GM12878 (cell line): ENCODE results near the gene MAP1A. TPM values are rescaled to one million over a fixed set of nuclear protein-coding genes. Genes with fewer than 3 reads are reported as not detected.

ENCODE experiments used
- ATAC-seq: fragments of 200-7000 bp; cut with Tn5 transposase; 3 replicates; pipeline ENCODE4 v1.9.1; 2020; ENCODE audit warnings: mild to moderate bottlenecking, moderate library complexity
- BruUV-seq: library from RNA; stranded (reverse); fragments of 400-500 nt; replicated peaks from 2 replicates; lab custom pipeline; 2021; lab: Mats Ljungman, UMichigan
- CTCF ChIA-PET: fragments of 300-600 bp; sonication (Branson Sonifier 250); formaldehyde crosslinking; extraction: SDS; loops from one replicate; lab custom pipeline; 2021; ENCODE audit warnings: inconsistent platforms; lab: Yijun Ruan, JAX
- POLR2A ChIA-PET: fragments of 350-600 bp; formaldehyde crosslinking; extraction: SDS; loops from one replicate; lab custom pipeline; 2021; ENCODE audit warnings: inconsistent platforms; lab: Charles Lee
- RAD21 ChIA-PET: fragments of 300-600 bp; sonication (Branson Sonifier 250); formaldehyde crosslinking; loops from one replicate; lab custom pipeline; 2023; ENCODE audit warnings: antibody characterized with exemption; ENCODE audit not compliant: unreplicated experiment; lab: Charles Lee
- SMC1A ChIA-PET: fragments of 300-600 bp; sonication (Branson Sonifier 250); formaldehyde crosslinking; loops from one replicate; lab custom pipeline; 2023; ENCODE audit not compliant: unreplicated experiment, uncharacterized antibody; lab: Charles Lee
- DNase-seq: peaks from one replicate; pipeline ENCODE4 v3.0.0-alpha.2; 2011; ENCODE audit warnings: low read depth, low spot score
- FAIRE-seq: peaks from 3 replicates; lab custom pipeline; 2011; peaks lifted over from hg19 to GRCh38; lab: Jason Lieb, UNC
- H2AFZ ChIP-seq: 2 replicates; pipeline ENCODE4 v1.6.0; 2011; ENCODE audit warnings: low read depth, low read length, control low read depth; ENCODE audit not compliant: control insufficient read depth
- H3K27ac ChIP-seq: 2 replicates; pipeline ENCODE4 v1.5.1; 2011; ENCODE audit warnings: control low read depth; ENCODE audit not compliant: control insufficient read depth, insufficient read depth
- H3K27me3 ChIP-seq, 2 experiments: replicated peaks in 1 of 2; 2 replicates each; pipeline versions ENCODE4 v1.6.0 to v1.6.1; 2011; ENCODE audit warnings: low read length in 1 of 2; ENCODE audit not compliant: control insufficient read depth in 2 of 2, insufficient read depth in 2 of 2
- H3K36me3 ChIP-seq, 2 experiments: 2 replicates each; pipeline ENCODE4 v1.5.1; 2011; ENCODE audit warnings: low read length in 1 of 2; ENCODE audit not compliant: control insufficient read depth in 2 of 2, insufficient read depth in 2 of 2
- H3K4me1 ChIP-seq: 2 replicates; pipeline ENCODE4 v1.6.1; 2011; ENCODE audit warnings: mild to moderate bottlenecking, low read length, moderate library complexity, mixed read lengths; ENCODE audit not compliant: control insufficient read depth, insufficient read depth
- H3K4me2 ChIP-seq: 2 replicates; pipeline ENCODE4 v1.6.0; 2011; ENCODE audit warnings: control low read depth; ENCODE audit not compliant: control insufficient read depth, insufficient read depth
- H3K4me3 ChIP-seq: fragments of 200-600 bp; sonication (generic); 2 replicates; pipeline ENCODE4 v1.5.1; 2016
- H3K79me2 ChIP-seq: 2 replicates; pipeline ENCODE4 v1.6.0; 2011; ENCODE audit warnings: low read length; ENCODE audit not compliant: control insufficient read depth, insufficient read depth
- H3K9ac ChIP-seq: 2 replicates; pipeline ENCODE4 v1.8.0; 2011; ENCODE audit warnings: low read length, control low read depth, mixed read lengths; ENCODE audit not compliant: control insufficient read depth, insufficient read depth
- H3K9me3 ChIP-seq: replicated peaks from 3 replicates; pipeline ENCODE4 v1.5.1; 2011; ENCODE audit warnings: mild to moderate bottlenecking, low read length; ENCODE audit not compliant: control insufficient read depth, insufficient read depth
- H4K20me1 ChIP-seq: 2 replicates; pipeline ENCODE4 v1.6.0; 2011; ENCODE audit not compliant: control insufficient read depth, insufficient read depth
- BHLHE40 ChIP-seq, 2 experiments: fragments of 450-650 bp in 1 of 2; IDR thresholded peaks; 2 replicates each; pipeline ENCODE4 v1.6.1; 2011 to 2017; ENCODE audit warnings: low read depth in 2 of 2, borderline replicate concordance in 1 of 2, improper control_type of control experiment in 1 of 2, low read length in 1 of 2, mild to moderate bottlenecking in 1 of 2
- CBX5 ChIP-seq: sonication (generic); IDR thresholded peaks from 2 replicates; pipeline ENCODE4 v1.6.1; 2016; ENCODE audit warnings: low read depth, moderate library complexity, mild to moderate bottlenecking, inconsistent platforms
- MTA2 ChIP-seq: fragments of 450-650 bp; IDR thresholded peaks from 2 replicates; pipeline ENCODE4 v1.6.1; 2016; ENCODE audit warnings: low read depth, mild to moderate bottlenecking, moderate library complexity
- POLR2AphosphoS5 ChIP-seq: IDR thresholded peaks from 2 replicates; pipeline ENCODE4 v1.6.1; 2011; ENCODE audit warnings: mild to moderate bottlenecking, low read length, inconsistent platforms
- SMARCA5 ChIP-seq: fragments of 450-650 bp; IDR thresholded peaks from 2 replicates; pipeline ENCODE4 v1.6.1; 2017; ENCODE audit warnings: mild to moderate bottlenecking
- ZNF207 ChIP-seq: fragments of 450-650 bp; IDR thresholded peaks from 2 replicates; pipeline ENCODE4 v1.6.1; 2014; ENCODE audit warnings: antibody characterized with exemption, mild to moderate bottlenecking, borderline replicate concordance
- WGBS: methylation state at CpG from one replicate; pipeline ENCODE4 v1.1.6; 2016; ENCODE audit warnings: low lambda C conversion rate; ENCODE audit not compliant: insufficient replicate concordance, insufficient coverage; ENCODE audit errors: missing lambda C conversion rate; 5-methylcytosine and 5-hydroxymethylcytosine counted together
- in situ Hi-C: fragments of 300-500 bp; cut with MboI; formaldehyde crosslinking; loops from 9 replicates; pipeline ENCODE4 v1.14.3; 2018; ENCODE audit warnings: mixed read lengths
- intact Hi-C: fragments of 100-400 bp; cut with micrococcal nuclease; formaldehyde crosslinking; loops from one replicate; pipeline ENCODE4 v1.14.2; 2022; ENCODE audit not compliant: unreplicated experiment
- polyA plus RNA-seq, 11 experiments: library from polyadenylated mRNA; depleted of rRNA in 4 of 11; unstranded in 6 of 11; stranded (reverse) in 5 of 11; fragments of >200 nt; fragmentation: Nextera tagmentation in 4 of 11; fragmentation: Illumina TruSeq in 1 of 11; extraction: Ambion mirVana in 4 of 11; extraction: Trizol in 1 of 11; gene quantifications; 1 replicate in 1 of 11; 2 replicates in 10 of 11; pipeline versions ENCODE4 v1.2.1 to v1.2.3, GENCODE V29; 2011 to 2016; ENCODE audit warnings: inconsistent platforms in 2 of 11, missing spikeins in 2 of 11, low read depth in 1 of 11
- total RNA-seq, 4 experiments: library from RNA; depleted of rRNA in 3 of 4; stranded (reverse); fragments of >200 nt in 3 of 4; fragmentation: Illumina TruSeq in 1 of 4; extraction: Trizol in 1 of 4; gene quantifications; 2 replicates each; pipeline versions ENCODE4 v1.2.1 to v1.2.3, GENCODE V29; 2013 to 2021
- TF ChIP-seq, protein P1 (sequence below): fragments of 450-650 bp; formaldehyde crosslinking; IDR thresholded peaks from 2 replicates; pipeline ENCODE4 v1.4.0; 2020; ENCODE audit warnings: mild to moderate bottlenecking, moderate library complexity

Gene MAP1A
- total and polyA plus RNA-seq, 10 of the 15 experiments (the other 5 are each of a cell fraction or from before 2014, with no cell fraction given): under 0.01 to 0.10 (median 0.05) TPM

DNA sequence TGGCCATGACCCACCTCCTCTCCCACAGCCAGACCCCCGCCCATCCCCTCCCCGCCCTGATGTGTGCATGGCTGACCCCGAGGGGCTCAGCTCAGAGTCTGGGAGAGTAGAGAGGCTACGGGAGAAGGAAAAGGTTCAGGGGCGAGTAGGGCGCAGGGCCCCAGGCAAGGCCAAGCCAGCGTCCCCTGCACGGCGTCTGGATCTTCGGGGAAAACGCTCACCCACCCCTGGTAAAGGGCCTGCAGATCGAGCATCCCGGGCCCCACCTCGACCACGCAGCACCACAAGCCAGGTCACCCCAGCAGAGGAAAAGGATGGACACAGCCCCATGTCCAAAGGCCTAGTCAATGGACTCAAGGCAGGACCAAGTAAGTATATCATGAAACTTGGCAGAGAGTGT is 11.7 kb downstream of the MAP1A start:
- DNase-seq (no peak), FAIRE-seq (no peak), ATAC-seq (no peak)
- H3K79me2 ChIP-seq: no peaks in the 10 kb centered on the region
- CTCF ChIA-PET: no interaction called here
- intact Hi-C loops (no loop called here), in situ Hi-C loops (no loop called here)
- H2AFZ ChIP-seq: no peak overlapping the region
- WGBS: 64% methylated on average over 15 of the region's 15 CpGs
- H3K4me1 ChIP-seq: no peaks in the 10 kb centered on the region
- SMC1A ChIA-PET: no interaction called here
- H3K27ac ChIP-seq: no peak overlapping the region
- no TSS peak for BruUV-seq
- H4K20me1 ChIP-seq: no peaks in the 10 kb centered on the region
- TF ChIP-seq POLR2AphosphoS5: no peak
- TF ChIP-seq SMARCA5: no peak
- no peak for TF ChIP-seq CBX5
- TF ChIP-seq MTA2: no peak
- no peak for TF ChIP-seq ZNF207
- no peak for TF ChIP-seq BHLHE40 (IDR thresholded peaks at IDR 0.05; ENCODE audit: borderline replicate concordance in 1 of 2, low read depth in 2 of 2, low read length in 1 of 2)
- TF ChIP-seq, protein P1, sequence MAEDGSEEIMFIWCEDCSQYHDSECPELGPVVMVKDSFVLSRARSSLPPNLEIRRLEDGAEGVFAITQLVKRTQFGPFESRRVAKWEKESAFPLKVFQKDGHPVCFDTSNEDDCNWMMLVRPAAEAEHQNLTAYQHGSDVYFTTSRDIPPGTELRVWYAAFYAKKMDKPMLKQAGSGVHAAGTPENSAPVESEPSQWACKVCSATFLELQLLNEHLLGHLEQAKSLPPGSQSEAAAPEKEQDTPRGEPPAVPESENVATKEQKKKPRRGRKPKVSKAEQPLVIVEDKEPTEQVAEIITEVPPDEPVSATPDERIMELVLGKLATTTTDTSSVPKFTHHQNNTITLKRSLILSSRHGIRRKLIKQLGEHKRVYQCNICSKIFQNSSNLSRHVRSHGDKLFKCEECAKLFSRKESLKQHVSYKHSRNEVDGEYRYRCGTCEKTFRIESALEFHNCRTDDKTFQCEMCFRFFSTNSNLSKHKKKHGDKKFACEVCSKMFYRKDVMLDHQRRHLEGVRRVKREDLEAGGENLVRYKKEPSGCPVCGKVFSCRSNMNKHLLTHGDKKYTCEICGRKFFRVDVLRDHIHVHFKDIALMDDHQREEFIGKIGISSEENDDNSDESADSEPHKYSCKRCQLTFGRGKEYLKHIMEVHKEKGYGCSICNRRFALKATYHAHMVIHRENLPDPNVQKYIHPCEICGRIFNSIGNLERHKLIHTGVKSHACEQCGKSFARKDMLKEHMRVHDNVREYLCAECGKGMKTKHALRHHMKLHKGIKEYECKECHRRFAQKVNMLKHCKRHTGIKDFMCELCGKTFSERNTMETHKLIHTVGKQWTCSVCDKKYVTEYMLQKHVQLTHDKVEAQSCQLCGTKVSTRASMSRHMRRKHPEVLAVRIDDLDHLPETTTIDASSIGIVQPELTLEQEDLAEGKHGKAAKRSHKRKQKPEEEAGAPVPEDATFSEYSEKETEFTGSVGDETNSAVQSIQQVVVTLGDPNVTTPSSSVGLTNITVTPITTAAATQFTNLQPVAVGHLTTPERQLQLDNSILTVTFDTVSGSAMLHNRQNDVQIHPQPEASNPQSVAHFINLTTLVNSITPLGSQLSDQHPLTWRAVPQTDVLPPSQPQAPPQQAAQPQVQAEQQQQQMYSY (CRISPR knock-in tag): no peak
- H3K4me2 ChIP-seq: no peak overlapping the region
- no peaks in the 10 kb centered on the region; a peak in 2 of 4 replicates for H3K36me3 ChIP-seq
- no peak overlapping the region for H3K9ac ChIP-seq
- RAD21 ChIA-PET: no interaction called here
- no peaks in the 10 kb centered on the region for H3K27me3 ChIP-seq
- H3K9me3 ChIP-seq: no peaks in the 10 kb centered on the region
- H3K4me3 ChIP-seq: no peak overlapping the region
- POLR2A ChIA-PET: no interaction called here
